ENCODE results near the gene CARMIL3.

CARMIL3 gene

GRCh38 chr14:24087004-24087403 is 35.2 kb downstream of the CARMIL3 start:
- TF ChIP-seq, protein P1, sequence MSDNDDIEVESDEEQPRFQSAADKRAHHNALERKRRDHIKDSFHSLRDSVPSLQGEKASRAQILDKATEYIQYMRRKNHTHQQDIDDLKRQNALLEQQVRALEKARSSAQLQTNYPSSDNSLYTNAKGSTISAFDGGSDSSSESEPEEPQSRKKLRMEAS (IDR thresholded peaks at IDR 0.05; ENCODE audit: low read depth, low read length), result no peak
- TF ChIP-seq POLR2A (IDR thresholded peaks at IDR 0.05; ENCODE audit: extremely low read depth, insufficient read length), result no peak
- no peak for TF ChIP-seq MYC (IDR thresholded peaks at IDR 0.05; ENCODE audit: low read depth, low read length)
- no peak for TF ChIP-seq CTCF (IDR thresholded peaks at IDR 0.05; ENCODE audit: low read depth, low read length)
- H3K4me3 ChIP-seq (ENCODE audit: low read depth, low read length), result no peak overlapping the region
- no peak for DNase-seq (ENCODE audit: low read depth)

DNA sequence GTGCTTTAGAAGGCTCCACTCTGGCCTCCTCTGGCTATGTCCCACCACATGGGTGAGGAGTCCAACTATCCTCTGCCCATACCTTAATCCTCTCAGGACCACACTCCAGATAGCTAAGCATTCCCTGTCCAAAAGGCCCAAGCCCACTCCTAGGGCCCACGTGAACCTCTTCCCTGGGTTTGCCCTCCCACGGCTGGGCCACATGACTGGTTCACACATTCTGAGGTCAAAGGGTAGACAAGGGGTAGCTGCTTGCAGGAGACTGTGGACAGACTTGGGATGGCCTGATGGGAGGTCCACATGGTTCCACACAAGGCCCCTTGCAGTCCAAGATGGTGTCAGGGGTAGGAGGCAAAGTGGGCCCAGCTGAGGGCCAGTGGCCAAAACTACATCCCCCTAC is 36.3 kb downstream of the CARMIL3 start:
- H3K4me3 ChIP-seq (ENCODE audit: low read depth, low read length), result no peak overlapping the region
- TF ChIP-seq, protein P1 (IDR thresholded peaks at IDR 0.05; ENCODE audit: low read depth, low read length), result no peak
- TF ChIP-seq POLR2A (IDR thresholded peaks at IDR 0.05; ENCODE audit: extremely low read depth, insufficient read length) (no peak), CTCF (IDR thresholded peaks at IDR 0.05; ENCODE audit: low read depth, low read length) (no peak)
- DNase-seq (ENCODE audit: low read depth), result no peak

DNA sequence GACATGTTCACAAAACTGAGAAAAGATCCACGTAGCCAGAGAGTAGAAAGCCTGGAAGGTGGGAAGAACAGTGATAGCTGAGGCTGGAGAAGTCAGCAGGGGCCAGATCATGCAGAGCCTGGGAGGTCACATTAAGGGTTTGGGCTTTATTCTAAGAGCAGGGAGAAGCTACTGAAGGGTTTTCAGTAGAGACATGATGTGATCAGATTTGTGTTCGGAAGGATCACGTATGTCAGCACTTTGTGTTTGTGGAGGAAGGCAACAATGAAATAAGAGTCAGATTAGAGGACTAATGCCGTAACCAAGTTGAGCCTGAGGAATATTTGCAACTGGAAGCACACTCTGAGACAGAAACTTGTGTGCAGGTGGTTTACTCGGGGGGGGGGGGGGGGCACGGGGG is 38.1 kb downstream of the CARMIL3 start:
- no peak for TF ChIP-seq CTCF (IDR thresholded peaks at IDR 0.05; ENCODE audit: low read depth, low read length)
- TF ChIP-seq, protein P1 (IDR thresholded peaks at IDR 0.05; ENCODE audit: low read depth, low read length), result no peak
- no peak for TF ChIP-seq MYC (IDR thresholded peaks at IDR 0.05; ENCODE audit: low read depth, low read length)
- TF ChIP-seq POLR2A (IDR thresholded peaks at IDR 0.05; ENCODE audit: extremely low read depth, insufficient read length), result no peak
- H3K4me3 ChIP-seq (ENCODE audit: low read depth, low read length), result no peak overlapping the region
- no peak for DNase-seq (ENCODE audit: low read depth)

GRCh38 chr14:24092110-24092504 is 40.3 kb downstream of the CARMIL3 start:
- H3K4me3 ChIP-seq (ENCODE audit: low read depth, low read length), result no peak overlapping the region
- TF ChIP-seq, protein P1 (IDR thresholded peaks at IDR 0.05; ENCODE audit: low read depth, low read length), result no peak
- TF ChIP-seq CTCF (IDR thresholded peaks at IDR 0.05; ENCODE audit: low read depth, low read length) (no peak), POLR2A (IDR thresholded peaks at IDR 0.05; ENCODE audit: extremely low read depth, insufficient read length) (no peak), MYC (IDR thresholded peaks at IDR 0.05; ENCODE audit: low read depth, low read length) (no peak)
- DNase-seq (ENCODE audit: low read depth), result no peak

- H3K4me3 ChIP-seq (ENCODE audit: low read depth, low read length), result no peak overlapping the region
- TF ChIP-seq MYC (IDR thresholded peaks at IDR 0.05; ENCODE audit: low read depth, low read length), result no peak
- TF ChIP-seq, protein P1 (IDR thresholded peaks at IDR 0.05; ENCODE audit: low read depth, low read length), result no peak
- no peak for TF ChIP-seq CTCF (IDR thresholded peaks at IDR 0.05; ENCODE audit: low read depth, low read length)
- TF ChIP-seq POLR2A (IDR thresholded peaks at IDR 0.05; ENCODE audit: extremely low read depth, insufficient read length), result no peak
- DNase-seq (ENCODE audit: low read depth), result no peak
These were observed 40.8 kb downstream of the CARMIL3 start for GRCh38 chr14:24092505-24093206.

All from NB4 (cell line).